Measurements from ENCODE around the gene OR5AU1. TPM values are rescaled to one million over a fixed set of nuclear protein-coding genes. Genes with fewer than 3 reads are reported as not detected.
A peak's percentile ranks its signal among the peaks of the same experiment; 100 is the strongest.

OR5AU1 gene
- total RNA-seq, 2 donors from 2014 or later: not detected

DNA sequence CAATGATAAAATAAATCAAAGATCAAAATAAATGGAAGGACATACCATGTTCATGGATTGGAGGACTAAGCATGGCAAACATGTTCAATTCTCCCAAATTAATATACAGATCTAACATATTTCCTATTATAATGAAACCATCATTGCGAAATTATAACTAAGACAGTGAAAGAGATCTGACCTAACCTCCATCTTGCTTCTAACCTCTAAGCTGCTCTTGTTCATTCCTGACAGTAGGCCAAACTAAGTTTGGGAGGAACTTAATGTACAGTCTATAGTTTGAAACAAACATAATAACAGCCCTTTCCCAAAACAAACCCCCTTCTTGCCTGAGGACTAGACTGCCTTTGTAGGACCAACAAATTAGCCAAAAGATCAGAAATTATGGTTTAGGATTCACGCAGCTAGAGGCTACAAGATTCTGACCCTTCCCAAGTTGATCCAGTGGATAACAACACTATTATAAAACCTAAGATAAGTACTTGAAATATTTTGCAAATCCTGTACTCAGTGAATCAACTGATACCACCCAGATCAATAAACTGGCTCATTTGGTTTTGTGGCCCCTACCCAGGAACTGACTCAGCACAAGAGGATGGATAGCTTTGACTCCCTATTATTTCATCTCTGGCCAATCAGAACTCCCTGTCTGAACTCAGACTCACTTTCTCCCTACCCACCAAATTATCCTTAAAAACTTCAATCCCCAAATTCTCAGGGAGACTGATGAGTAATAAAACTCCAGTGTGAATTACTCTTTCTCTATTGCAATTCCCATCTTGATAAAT, 41.7 kb upstream of the OR5AU1 start:
- Histone ChIP-seq H3K9me3 (peaks cover 6% of the 10 kb centered on the region), H3K4me1 (ENCODE audit: control insufficient read depth in 1 of 2, low read depth in 2 of 2) (no peaks in the 10 kb centered on the region), H3K4me3 (no peak overlapping the region), H3K27ac (no peak overlapping the region), H3K27me3 (replicated peaks; ENCODE audit: insufficient read depth) (no peaks in the 10 kb centered on the region), H3K36me3 (no peaks in the 10 kb centered on the region)
- TF ChIP-seq, protein P1, sequence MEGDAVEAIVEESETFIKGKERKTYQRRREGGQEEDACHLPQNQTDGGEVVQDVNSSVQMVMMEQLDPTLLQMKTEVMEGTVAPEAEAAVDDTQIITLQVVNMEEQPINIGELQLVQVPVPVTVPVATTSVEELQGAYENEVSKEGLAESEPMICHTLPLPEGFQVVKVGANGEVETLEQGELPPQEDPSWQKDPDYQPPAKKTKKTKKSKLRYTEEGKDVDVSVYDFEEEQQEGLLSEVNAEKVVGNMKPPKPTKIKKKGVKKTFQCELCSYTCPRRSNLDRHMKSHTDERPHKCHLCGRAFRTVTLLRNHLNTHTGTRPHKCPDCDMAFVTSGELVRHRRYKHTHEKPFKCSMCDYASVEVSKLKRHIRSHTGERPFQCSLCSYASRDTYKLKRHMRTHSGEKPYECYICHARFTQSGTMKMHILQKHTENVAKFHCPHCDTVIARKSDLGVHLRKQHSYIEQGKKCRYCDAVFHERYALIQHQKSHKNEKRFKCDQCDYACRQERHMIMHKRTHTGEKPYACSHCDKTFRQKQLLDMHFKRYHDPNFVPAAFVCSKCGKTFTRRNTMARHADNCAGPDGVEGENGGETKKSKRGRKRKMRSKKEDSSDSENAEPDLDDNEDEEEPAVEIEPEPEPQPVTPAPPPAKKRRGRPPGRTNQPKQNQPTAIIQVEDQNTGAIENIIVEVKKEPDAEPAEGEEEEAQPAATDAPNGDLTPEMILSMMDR (IDR thresholded peaks at IDR 0.05): no peak
- DNase-seq (ENCODE audit: low spot score) (no peak), ATAC-seq (ENCODE audit: insufficient number of reproducible peaks, low FRiP score, low read depth) (no peak)

DNA sequence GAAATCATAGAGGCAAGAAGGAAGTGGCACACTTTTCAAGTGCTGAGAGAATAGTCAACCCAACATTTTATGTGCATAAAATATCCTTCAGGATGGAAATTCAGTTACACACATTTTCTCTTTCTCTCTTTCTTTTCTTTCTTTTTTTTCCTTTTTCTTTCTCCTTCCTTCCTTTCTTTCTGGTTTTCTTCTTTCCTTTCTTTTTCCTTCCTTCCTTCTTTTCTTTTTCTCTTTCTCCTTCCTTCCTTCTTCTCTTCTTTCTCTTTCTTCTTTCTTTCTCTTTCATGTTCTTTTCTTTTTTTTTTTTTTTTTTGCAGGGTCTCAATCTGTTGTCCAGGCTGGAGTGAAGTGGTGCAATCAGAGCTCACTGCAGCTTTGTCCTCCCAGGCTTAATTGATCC, 38.7 kb upstream of the OR5AU1 start:
- no peak for ATAC-seq (ENCODE audit: insufficient number of reproducible peaks, low FRiP score, low read depth)
- H3K4me3 ChIP-seq: no peak overlapping the region

DNA sequence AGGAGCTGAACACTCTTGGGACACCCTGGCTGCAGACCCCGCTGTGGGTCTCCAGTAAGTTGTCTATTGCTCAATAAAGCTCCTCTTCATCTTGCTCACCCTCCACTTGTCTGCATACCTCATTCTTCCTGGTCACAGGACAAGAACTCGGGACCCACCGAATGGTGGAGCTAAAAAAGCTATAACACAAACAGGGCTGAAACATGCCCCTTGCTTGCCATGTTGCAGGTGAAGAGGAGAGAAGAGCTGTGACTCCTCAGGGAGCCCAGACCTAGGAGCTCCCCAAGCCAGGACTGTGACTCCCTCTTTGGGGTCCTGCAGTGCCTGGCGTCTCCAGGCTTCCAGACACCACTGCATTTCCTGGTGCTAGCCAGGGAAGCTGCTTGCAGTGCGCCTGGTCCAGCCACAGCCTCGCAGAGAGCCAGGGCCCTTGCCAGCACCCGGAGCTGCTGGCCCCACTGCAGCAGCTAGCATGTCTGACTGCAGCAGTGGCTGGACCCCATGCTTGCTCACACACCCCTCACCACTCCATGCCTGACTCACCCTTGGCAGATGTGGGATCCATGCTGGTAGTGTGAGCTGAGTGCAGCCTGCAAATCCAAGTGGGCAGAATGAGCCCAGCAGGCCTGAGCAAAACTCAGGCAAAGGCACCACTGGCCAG, 37.1 kb upstream of the OR5AU1 start:
- peaks cover 6% of the 10 kb centered on the region for H3K9me3 ChIP-seq
- no peaks in the 10 kb centered on the region for H3K27me3 ChIP-seq (replicated peaks; ENCODE audit: insufficient read depth)
- DNase-seq (ENCODE audit: low spot score) (no peak), ATAC-seq (ENCODE audit: insufficient number of reproducible peaks, low FRiP score, low read depth) (no peak)
- no peak overlapping the region for H3K27ac ChIP-seq
- TF ChIP-seq, protein P1 (IDR thresholded peaks at IDR 0.05): no peak
- no peaks in the 10 kb centered on the region for H3K36me3 ChIP-seq
- H3K4me3 ChIP-seq: no peak overlapping the region
- peaks cover 4 to 8% of the 10 kb centered on the region in 2 donors for H3K4me1 ChIP-seq (ENCODE audit: control insufficient read depth in 1 of 2, low read depth in 2 of 2)

More for the DNA sequence above, 38.7 kb upstream of the OR5AU1 start:
- no peak overlapping the region for H3K27ac ChIP-seq
- peaks cover 4 to 8% of the 10 kb centered on the region in 2 donors for H3K4me1 ChIP-seq (ENCODE audit: control insufficient read depth in 1 of 2, low read depth in 2 of 2)
- no peak for DNase-seq (ENCODE audit: low spot score)
- peaks cover 6% of the 10 kb centered on the region for H3K9me3 ChIP-seq
- TF ChIP-seq, protein P1 (IDR thresholded peaks at IDR 0.05): no peak
- no peaks in the 10 kb centered on the region for H3K36me3 ChIP-seq
- no peaks in the 10 kb centered on the region for H3K27me3 ChIP-seq (replicated peaks; ENCODE audit: insufficient read depth)

DNA sequence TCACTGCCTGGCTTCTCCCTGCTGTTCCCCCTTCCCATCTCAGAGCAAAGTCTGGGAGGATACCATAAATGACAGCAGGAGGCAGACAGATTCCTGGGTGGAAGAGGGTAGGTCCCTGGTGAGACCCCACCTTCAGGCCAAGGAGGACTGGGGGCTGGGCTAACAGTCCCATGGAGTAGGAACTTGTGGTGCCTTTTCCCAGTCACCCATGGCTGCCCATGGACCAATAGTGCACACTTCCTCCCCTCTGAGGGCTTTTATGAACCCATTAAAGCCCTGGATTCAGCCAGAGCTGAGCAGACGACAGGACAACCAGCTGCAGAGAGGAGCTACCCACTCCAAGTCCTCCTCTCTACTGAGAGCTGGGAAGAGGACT, 36.6 kb upstream of the OR5AU1 start:
- ATAC-seq (ENCODE audit: insufficient number of reproducible peaks, low FRiP score, low read depth) (no peak), DNase-seq (ENCODE audit: low spot score) (no peak)
- TF ChIP-seq, protein P1 (IDR thresholded peaks at IDR 0.05): no peak
- H3K9me3 ChIP-seq: peaks cover 5% of the 10 kb centered on the region
- H3K27me3 ChIP-seq (replicated peaks; ENCODE audit: insufficient read depth): no peaks in the 10 kb centered on the region
- H3K27ac ChIP-seq: no peak overlapping the region
- H3K36me3 ChIP-seq: no peaks in the 10 kb centered on the region
- H3K4me3 ChIP-seq: peak overlapping the region; percentile 61
- H3K4me1 ChIP-seq (ENCODE audit: control insufficient read depth in 1 of 2, low read depth in 2 of 2): peaks cover 4 to 8% of the 10 kb centered on the region in 2 donors

DNA sequence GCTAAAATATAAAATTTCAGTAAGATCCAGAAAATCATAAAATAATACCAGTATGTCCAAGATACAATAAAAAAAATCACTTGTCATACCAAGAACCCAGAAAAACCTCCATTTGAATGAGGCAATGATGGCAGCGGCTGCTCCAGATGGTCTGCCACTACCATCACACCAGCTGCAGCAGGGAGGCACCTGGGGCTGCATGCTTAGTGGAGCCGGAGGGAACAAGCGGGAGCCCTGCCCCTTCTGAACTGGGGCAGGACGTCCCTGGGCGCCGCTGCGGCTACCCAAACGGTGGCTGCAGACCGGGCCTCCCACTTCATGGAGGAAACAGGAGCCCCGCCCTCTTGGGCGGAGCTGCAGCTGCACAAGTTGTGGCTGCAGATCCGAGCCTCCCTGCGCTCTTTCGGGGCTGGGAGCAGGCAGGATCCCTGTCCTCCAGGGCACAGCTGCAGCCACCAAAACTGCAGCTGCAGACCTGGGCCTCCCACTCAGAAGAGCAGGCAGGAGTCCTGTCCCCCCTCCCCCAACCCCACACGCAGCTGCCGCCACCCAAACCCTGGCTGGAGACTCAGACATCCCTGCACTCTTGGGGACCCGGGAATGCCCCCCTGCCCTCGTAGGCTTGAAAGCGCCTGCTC, 36.1 kb upstream of the OR5AU1 start:
- Histone ChIP-seq H3K27ac (no peak overlapping the region), H3K4me1 (ENCODE audit: control insufficient read depth in 1 of 2, low read depth in 2 of 2) (peaks cover 4 to 8% of the 10 kb centered on the region in 2 donors), H3K4me3 (peak overlapping the region; percentile 61), H3K9me3 (peaks cover under 1% of the 10 kb centered on the region), H3K27me3 (replicated peaks; ENCODE audit: insufficient read depth) (no peaks in the 10 kb centered on the region), H3K36me3 (no peaks in the 10 kb centered on the region)
- ATAC-seq (ENCODE audit: insufficient number of reproducible peaks, low FRiP score, low read depth) (no peak), DNase-seq (ENCODE audit: low spot score) (no peak)
- TF ChIP-seq, protein P1 (IDR thresholded peaks at IDR 0.05): no peak

Measured in thoracic aorta (tissue), 2 donors.